SK-N-SH treated with all-trans-retinoic acid at 6 μM for 48 hours (cell line): ENCODE data around the gene CHML.

Source experiments
- GLIS3 ChIP-seq: fragments of 250-450 bp; sonication (Bioruptor Pico); IDR thresholded peaks from 2 replicates; pipeline ENCODE4 v1.5.0; 2020; ENCODE audit warnings: mild to moderate bottlenecking, moderate library complexity
- PATZ1 ChIP-seq: fragments of 250-450 bp; sonication (Bioruptor Pico); IDR thresholded peaks from 2 replicates; pipeline ENCODE4 v1.8.0; 2020; ENCODE audit warnings: mild to moderate bottlenecking, moderate library complexity, borderline replicate concordance
- ZC3H10 ChIP-seq: fragments of 250-450 bp; sonication (Bioruptor Pico); IDR thresholded peaks from 2 replicates; pipeline ENCODE4 v1.5.1; 2021; ENCODE audit warnings: mild to moderate bottlenecking, moderate library complexity

- no peak for TF ChIP-seq PATZ1
- no peak for TF ChIP-seq GLIS3 (CRISPR knock-in tag)
- no peak for TF ChIP-seq ZC3H10 (CRISPR knock-in tag)
Observed at GRCh38 chr1:241658081-241658793, 18.1 kb upstream of the CHML start.
